Hematopoietic multipotent progenitor cell treated with erythropoietin and hydrocortisone succinate and interleukin-3 and kit ligand, for 17 days (in vitro differentiated cells): ENCODE results near the gene ORM1.

Experiments
- DNase-seq: peaks from one replicate; pipeline ENCODE4 v3.0.0-alpha.2; 2015; ENCODE audit warnings: low spot score

The ORM1 gene

DNA sequence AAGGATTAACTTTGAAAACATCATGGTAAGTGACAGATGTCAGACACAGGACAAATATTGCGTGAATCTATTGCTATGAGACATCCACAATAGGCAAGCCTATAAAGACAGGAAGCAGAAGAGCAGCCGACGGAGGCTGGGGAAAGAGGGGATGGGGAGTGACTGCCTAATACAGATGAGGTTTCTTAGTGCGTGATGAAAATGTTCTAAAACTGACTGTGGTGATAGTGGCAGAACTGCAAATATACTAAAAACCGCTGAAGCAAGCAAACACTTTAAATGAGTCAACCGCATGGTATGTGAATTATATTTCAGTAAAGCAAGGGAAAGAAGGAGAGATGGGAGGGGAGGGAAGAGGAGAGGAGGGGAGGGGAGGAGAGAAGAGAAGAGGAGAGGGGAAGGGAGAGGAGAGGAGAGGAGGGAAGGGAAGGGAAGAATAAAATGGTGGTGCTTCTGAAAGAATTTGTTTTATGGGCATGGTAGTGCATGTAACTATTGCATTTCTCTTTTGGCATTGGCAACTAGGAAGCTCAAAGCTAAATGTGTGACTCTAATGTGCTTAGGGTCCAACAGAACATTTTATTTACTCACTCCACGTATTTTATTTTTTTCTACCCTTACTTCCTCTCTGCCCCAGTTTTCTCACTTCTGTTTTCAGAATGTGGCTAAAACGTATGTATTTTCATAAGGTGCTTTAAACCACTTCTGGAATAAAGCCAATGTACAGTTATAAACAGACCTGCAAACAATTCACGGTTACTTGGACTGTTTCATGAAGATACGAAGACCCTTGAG, 43.6 kb downstream of the ORM1 start:
- DNase-seq, result no peak

DNA sequence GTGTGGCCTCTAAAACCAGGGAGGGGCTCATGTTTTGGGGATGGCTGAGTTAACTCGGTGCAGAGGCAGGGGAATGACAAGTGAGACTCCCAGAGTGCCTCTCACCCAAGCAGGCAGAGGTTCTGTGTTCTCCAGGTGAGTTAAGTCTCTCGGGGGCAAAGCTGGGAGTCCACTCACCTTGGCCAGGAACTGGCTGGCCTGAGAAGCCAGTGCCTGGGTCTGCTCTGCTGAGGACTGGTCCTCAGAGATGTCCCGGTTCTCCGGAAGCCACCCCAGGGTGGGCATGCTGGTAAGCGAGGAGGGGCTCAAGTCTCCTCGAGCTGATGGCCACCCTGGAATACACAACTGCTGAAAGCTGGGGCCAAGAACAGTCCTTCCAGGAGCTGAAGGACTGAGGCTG, 44.5 kb downstream of the ORM1 start:
- no peak for DNase-seq

DNA sequence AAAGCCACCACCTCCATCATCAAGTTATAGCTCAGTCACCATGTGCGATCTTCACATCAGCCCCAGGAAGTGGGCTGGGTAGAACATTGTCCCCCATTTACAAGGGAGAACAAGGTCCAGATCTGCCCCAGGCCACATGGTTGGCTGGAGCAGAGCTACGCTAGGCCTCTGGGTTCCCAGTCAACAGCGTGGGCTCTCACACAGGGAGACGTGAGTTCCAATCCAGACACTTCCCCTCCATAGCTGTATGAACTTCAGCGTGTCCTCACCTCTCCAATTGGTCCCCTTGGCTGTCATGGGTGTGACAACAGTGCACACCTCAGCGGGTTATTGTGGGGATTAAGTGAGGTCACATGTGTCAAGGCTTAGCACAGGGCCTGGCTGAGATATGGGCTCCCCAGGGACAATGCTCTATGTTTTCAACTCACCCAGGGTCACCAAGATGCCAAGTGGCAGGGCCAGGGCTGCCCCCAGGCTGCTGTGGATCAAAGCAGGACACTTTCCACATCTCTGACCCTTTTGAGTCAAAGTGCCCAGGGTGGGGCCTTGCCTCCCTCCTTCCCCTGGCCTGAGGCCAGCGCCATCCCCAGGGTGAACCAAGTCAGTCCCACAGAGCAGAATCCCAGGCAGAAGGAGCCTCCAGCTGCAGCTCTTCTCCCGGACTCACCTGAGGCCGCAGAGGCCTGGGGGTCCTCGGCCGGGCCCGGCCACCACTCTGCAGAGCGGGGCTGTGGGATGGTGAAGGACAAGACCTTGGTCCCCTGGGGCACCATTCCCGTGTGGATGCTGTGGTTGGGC, 45.1 kb downstream of the ORM1 start:
- DNase-seq, result no peak

- DNase-seq, result no peak
Measured at GRCh38 chr9:114369216-114370130, 46.6 kb downstream of the ORM1 start.

- DNase-seq, result no peak
Measured at GRCh38 chr9:114370251-114370967, 47.5 kb downstream of the ORM1 start.

GRCh38 chr9:114370968-114371320, 48.0 kb downstream of the ORM1 start:
- DNase-seq, result no peak

GRCh38 chr9:114371343-114371944, 48.5 kb downstream of the ORM1 start:
- DNase-seq, result no peak

GRCh38 chr9:114371973-114372917, 49.3 kb downstream of the ORM1 start:
- DNase-seq, result no peak

DNA sequence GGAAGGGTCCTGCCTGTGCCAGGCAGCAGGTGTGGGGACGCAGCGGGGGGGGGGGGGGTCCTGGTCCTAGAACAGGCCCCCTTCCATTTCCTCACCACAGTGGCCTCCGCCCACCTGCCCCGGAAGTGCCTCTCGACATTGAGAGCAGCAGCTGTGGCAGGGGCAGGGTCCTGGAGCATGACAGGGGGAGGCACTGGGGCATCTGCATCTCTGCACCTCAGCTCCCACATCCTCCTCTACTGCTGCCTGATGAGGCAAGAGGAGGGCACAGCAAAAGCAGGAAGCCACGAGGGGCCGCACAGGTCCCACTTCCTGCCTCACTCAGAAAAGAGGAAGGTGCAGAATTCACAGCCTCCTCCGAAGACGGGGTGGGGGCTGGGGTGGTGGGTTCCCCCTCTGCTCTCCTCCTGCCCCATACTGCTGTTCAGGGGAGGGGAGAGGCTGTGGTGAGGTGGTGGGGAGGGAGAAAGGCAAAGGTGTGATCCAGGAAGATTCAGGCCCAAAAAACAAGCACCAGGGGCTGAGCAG, 50.1 kb downstream of the ORM1 start:
- DNase-seq, result no peak

- no peak for DNase-seq
Measured at GRCh38 chr9:114373960-114374730, 51.2 kb downstream of the ORM1 start.

DNA sequence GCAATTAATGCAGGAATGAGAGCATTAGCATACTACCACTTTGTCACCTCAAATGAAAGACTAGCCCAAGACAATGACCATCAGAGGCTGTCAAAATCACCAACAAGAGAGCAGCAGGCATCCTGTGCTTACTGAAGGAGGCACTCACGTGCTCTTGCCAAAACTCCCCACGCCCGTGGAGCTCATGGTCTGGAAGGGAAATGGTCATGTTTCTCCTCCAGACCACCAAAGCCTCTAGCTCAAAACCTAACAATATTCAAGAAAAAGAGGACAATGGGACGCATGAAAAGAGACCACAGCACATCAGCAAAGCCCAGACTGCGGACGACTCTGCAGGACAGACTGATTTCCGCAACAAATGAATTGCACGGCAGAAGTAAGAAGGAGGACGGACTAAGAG, 52.0 kb downstream of the ORM1 start:
- DNase-seq, result no peak

DNA sequence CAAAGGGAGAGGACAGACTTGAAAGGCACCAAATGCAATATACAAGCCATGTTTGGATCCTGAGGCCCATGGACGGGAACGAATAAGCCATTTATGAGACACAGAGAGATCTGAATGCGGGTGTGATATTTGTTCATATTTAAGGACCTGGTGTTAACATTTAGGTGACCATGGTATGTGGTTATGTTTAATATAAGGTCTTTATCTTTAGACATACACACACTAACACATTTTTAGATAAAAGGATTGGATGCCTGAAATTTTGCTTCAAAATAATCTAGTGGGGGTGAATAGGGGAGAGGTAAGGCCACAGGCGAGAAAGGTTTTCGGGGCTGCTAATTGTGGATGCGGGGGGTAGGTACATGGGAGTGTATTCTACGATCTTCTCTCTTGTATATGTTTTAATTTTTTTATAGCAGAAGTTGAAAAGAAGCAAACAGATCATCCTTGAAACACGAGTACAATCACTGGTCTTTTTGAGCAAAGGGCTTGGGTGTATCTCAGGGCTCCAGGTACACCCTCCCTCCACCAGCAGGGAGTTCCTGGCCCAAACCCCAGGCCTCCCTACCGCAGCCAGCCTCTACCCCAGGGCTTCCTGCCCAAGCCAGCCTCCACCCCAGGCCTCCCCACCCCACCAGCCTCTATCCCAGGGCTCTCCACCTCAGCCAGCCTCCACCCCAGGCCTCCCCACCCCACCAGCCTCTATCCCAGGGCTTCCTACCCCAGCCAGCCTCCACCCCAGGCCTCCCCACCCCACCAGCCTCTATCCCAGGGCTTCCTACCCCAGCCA, 52.7 kb downstream of the ORM1 start:
- no peak for DNase-seq
